Lower lobe of right lung (tissue), 2 donors: ENCODE results near the gene VPS72. TPM values are rescaled to one million over a fixed set of nuclear protein-coding genes. Genes with fewer than 3 reads are reported as not detected.

Source experiments
- ATAC-seq, 2 donors: fragments of 200-7000 bp; cut with Tn5 transposase; one replicate each; pipeline ENCODE4 v1.9.1; 2020 to 2022; ENCODE audit warnings: mild to moderate bottlenecking in 2 of 2, moderate library complexity in 2 of 2
- DNase-seq: peaks from one replicate; pipeline ENCODE4 v3.0.0-alpha.2; 2020
- H3K27ac ChIP-seq: fragments of 200-600 bp; one replicate; pipeline ENCODE4 v1.8.0; 2022
- H3K27me3 ChIP-seq: fragments of 200-600 bp; one replicate; pipeline ENCODE4 v1.8.0; 2022; ENCODE audit warnings: low read depth
- H3K36me3 ChIP-seq: fragments of 200-600 bp; one replicate; pipeline ENCODE4 v1.8.0; 2022; ENCODE audit warnings: mild to moderate bottlenecking
- H3K4me1 ChIP-seq: fragments of 200-600 bp; one replicate; pipeline ENCODE4 v1.8.0; 2022
- H3K4me3 ChIP-seq: fragments of 200-600 bp; one replicate; pipeline ENCODE4 v1.8.0; 2022; ENCODE audit warnings: mild to moderate bottlenecking
- H3K9me3 ChIP-seq: fragments of 200-600 bp; one replicate; pipeline ENCODE4 v1.8.0; 2022
- CTCF ChIP-seq: fragments of 200-600 bp; IDR thresholded peaks from one replicate; pipeline ENCODE4 v1.8.0; 2022; ENCODE audit warnings: antibody characterized with exemption, mild to moderate bottlenecking
- intact Hi-C: fragments of 100-400 bp; cut with DNase I; formaldehyde crosslinking; loops from one replicate; pipeline ENCODE4 v1.11.0; 2022
- total RNA-seq: library from RNA; stranded (reverse); fragmentation: NEBNext Ultra II Directional; extraction: Animal tissue kit (Norgen Biotek cat#: 25700); gene quantifications from one replicate; pipeline ENCODE4 v1.2.1, GENCODE V29; 2021
- donor health status: DM: no; HTN: yes; CAD: no; lungs with severe emphysema.

Gene VPS72
- total RNA-seq, 1 donor from 2014 or later: 45.3 TPM

- peak; percentile 29 to 56 for ATAC-seq
- Histone ChIP-seq H3K4me3 (no peak within 1 kb of the TSS), H3K27ac (no peak within 1 kb of the TSS), H3K27me3 (no peaks in the 10 kb centered on the region), H3K4me1 (no peaks in the 10 kb centered on the region), H3K36me3 (peaks cover 73% of the 10 kb centered on the region), H3K9me3 (no peaks in the 10 kb centered on the region)
- TF ChIP-seq CTCF: peak; percentile 39
- intact Hi-C loops: no loop called here
- no peak for DNase-seq
Measured at GRCh38 chr1:151175863-151176262, 14.1 kb downstream of the VPS72 start, which contains the start of gene TMOD4. Gene TMOD4 (minus strand): TSS chr1:151175981. CDS start chr1:151174875, 1,106 bp downstream.

- Histone ChIP-seq H3K4me3 (no peak overlapping the region), H3K27me3 (no peaks in the 10 kb centered on the region), H3K36me3 (peaks cover 73% of the 10 kb centered on the region), H3K27ac (no peak overlapping the region), H3K4me1 (no peaks in the 10 kb centered on the region), H3K9me3 (no peaks in the 10 kb centered on the region)
- no peak for TF ChIP-seq CTCF
- ATAC-seq (no peak), DNase-seq (no peak)
- intact Hi-C loops: no loop called here
Measured at GRCh38 chr1:151175041-151175741, 14.8 kb downstream of the VPS72 start.

- Histone ChIP-seq H3K4me1 (peaks cover 9% of the 10 kb centered on the region), H3K4me3 (no peak overlapping the region), H3K36me3 (peaks cover 66% of the 10 kb centered on the region), H3K27me3 (no peaks in the 10 kb centered on the region), H3K27ac (no peak overlapping the region), H3K9me3 (no peaks in the 10 kb centered on the region)
- no peak for ATAC-seq
- DNase-seq: no peak
- intact Hi-C loops: no loop called here
- TF ChIP-seq CTCF: no peak
Measured at GRCh38 chr1:151171190-151171589, 18.8 kb downstream of the VPS72 start.

- intact Hi-C loops: no loop called here
- H3K4me1 ChIP-seq: peaks cover 26% of the 10 kb centered on the region
- no peak for DNase-seq
- no peak for ATAC-seq
- no peaks in the 10 kb centered on the region for H3K27me3 ChIP-seq
- TF ChIP-seq CTCF: no peak
- no peak overlapping the region for H3K27ac ChIP-seq
- peaks cover 44% of the 10 kb centered on the region for H3K36me3 ChIP-seq
- H3K4me3 ChIP-seq: peak overlapping the region; percentile 86
- H3K9me3 ChIP-seq: no peaks in the 10 kb centered on the region
Measured at GRCh38 chr1:151167116-151167515, 22.9 kb downstream of the VPS72 start.

GRCh38 chr1:151166505-151166956 lies 23.5 kb downstream of the VPS72 start:
- H3K27ac ChIP-seq: peak overlapping the region; percentile 85
- ATAC-seq (peak in 1 of 2 donors; percentile 2), DNase-seq (no peak)
- TF ChIP-seq CTCF: no peak
- H3K4me1 ChIP-seq: peaks cover 26% of the 10 kb centered on the region
- H3K4me3 ChIP-seq: peak overlapping the region; percentile 86
- H3K9me3 ChIP-seq: no peaks in the 10 kb centered on the region
- H3K27me3 ChIP-seq: no peaks in the 10 kb centered on the region
- intact Hi-C loops: no loop called here
- H3K36me3 ChIP-seq: peaks cover 50% of the 10 kb centered on the region
